Spleen (tissue), 7 donors: ENCODE measurements around the gene ILDR1.

ENCODE experiments used
- CTCF ChIP-seq, 11 experiments: fragments of 200-600 bp in 7 of 11; fragments of 450-650 bp in 4 of 11; sonication (generic) in 4 of 11; IDR thresholded peaks in 8 of 11; conservative IDR thresholded peaks in 3 of 11; 1 replicate in 7 of 11; 2 replicates in 4 of 11; pipeline versions ENCODE4 v1.4.0 to v1.8.0; 2016 to 2021; ENCODE audit warnings: antibody characterized with exemption in 11 of 11, inconsistent platforms in 4 of 11, mild to moderate bottlenecking in 1 of 11
- POLR2A ChIP-seq, 3 donors: fragments of 450-650 bp; IDR thresholded peaks; one replicate each; pipeline ENCODE4 v1.5.1; 2017; ENCODE audit warnings: antibody characterized with exemption in 3 of 3, mild to moderate bottlenecking in 1 of 3
- POLR2AphosphoS5 ChIP-seq, 3 donors: sonication (generic); formaldehyde crosslinking; IDR thresholded peaks; one replicate each; pipeline ENCODE4 v1.5.1; 2017; ENCODE audit warnings: antibody characterized with exemption in 3 of 3
- donor health status: DM: no; HTN: no; CAD: no; lungs with moderate emphysema.
- donor health status: DM: no; HTN: no; CAD: no.
- donor health status: DM: no; HTN: no; CAD: no.

- TF ChIP-seq CTCF (IDR thresholded peaks at IDR 0.05 in 8 of 11, conservative IDR thresholded peaks at IDR 0.05 in 3 of 11) (no peak), POLR2AphosphoS5 (IDR thresholded peaks at IDR 0.05) (no peak), POLR2A (IDR thresholded peaks at IDR 0.05) (no peak)
Observed at GRCh38 chr3:122064326-122064725, 42.3 kb upstream of the ILDR1 start.
